A673 (cell line): Measurements from ENCODE around the gene DAPK1.

Source experiments
- CTCF ChIP-seq: fragments of 300-800, 200-600 bp; sonication (generic); conservative IDR thresholded peaks from 2 replicates; pipeline ENCODE4 v1.5.1; 2017; ENCODE audit warnings: low read depth, mild to moderate bottlenecking, antibody characterized with exemption, low read length, moderate library complexity, mixed read lengths
- EZH2 ChIP-seq: fragments of 200-600 bp; sonication (generic); IDR thresholded peaks from 2 replicates; pipeline ENCODE4 v1.6.1; 2017; ENCODE audit warnings: borderline replicate concordance, low read depth, mild to moderate bottlenecking, mixed read lengths, antibody characterized with exemption, low read length; ENCODE audit not compliant: poor library complexity, severe bottlenecking

- TF ChIP-seq CTCF (no peak), EZH2 (no peak)
Measured at GRCh38 chr9:87643778-87644570, 146.3 kb downstream of the DAPK1 start.
